Activated T-cell treated with anti-CD3 and anti-CD28 coated beads for 48 hours (primary cell): ENCODE measurements around the gene DAPK2.
"Not testable (repeated sequence)": the region's sequence is repeated elsewhere in the genome, so short reads cannot be mapped to it uniquely, and the experiment has no call there.

Source experiments
- DNase-seq: peaks from one replicate; pipeline ENCODE4 v3.0.0-alpha.2; 2020; ENCODE audit warnings: low read depth

The DAPK2 gene

DNA sequence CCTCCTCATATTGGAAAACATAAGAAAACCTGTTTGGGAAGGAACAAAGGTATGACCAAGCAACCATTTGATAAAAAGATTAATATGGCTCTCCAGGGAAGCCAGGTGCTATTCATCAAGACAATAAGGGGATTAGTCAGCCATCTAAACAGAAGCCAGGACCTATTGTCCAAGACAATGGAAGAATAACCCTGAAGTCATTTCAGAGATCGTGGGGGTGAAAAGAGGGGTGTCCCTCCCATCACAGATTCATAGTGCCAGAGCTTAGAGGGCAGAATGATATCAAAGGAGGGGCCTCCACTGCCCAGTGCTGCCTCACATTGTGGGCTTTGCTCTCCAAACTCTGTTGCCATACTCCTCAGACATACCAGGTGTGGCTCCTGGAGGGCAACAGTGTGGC is 73.5 kb downstream of the DAPK2 start:
- no peak for DNase-seq

DNA sequence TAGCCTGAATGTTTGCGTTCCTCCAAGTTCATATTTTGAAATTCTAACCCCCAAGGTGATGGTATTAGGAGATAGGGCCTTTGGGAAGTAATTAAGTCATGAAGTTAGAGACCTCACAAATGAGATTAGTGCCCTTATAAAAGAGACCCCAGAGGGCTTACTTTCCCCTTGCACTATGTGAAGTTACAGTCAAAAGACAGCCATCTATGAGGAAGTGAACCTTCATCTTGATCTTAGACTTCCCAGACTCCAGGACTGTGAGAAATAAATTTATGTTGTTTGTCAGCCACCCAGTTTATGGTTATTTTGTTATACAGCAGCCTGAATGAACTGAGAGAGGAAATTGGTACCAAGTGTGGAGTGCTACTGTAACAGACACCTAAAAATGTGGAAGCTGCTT is 74.4 kb downstream of the DAPK2 start:
- DNase-seq: no peak

GRCh38 chr15:63971427-63971805 is 74.9 kb downstream of the DAPK2 start:
- peak; percentile 49 for DNase-seq

DNA sequence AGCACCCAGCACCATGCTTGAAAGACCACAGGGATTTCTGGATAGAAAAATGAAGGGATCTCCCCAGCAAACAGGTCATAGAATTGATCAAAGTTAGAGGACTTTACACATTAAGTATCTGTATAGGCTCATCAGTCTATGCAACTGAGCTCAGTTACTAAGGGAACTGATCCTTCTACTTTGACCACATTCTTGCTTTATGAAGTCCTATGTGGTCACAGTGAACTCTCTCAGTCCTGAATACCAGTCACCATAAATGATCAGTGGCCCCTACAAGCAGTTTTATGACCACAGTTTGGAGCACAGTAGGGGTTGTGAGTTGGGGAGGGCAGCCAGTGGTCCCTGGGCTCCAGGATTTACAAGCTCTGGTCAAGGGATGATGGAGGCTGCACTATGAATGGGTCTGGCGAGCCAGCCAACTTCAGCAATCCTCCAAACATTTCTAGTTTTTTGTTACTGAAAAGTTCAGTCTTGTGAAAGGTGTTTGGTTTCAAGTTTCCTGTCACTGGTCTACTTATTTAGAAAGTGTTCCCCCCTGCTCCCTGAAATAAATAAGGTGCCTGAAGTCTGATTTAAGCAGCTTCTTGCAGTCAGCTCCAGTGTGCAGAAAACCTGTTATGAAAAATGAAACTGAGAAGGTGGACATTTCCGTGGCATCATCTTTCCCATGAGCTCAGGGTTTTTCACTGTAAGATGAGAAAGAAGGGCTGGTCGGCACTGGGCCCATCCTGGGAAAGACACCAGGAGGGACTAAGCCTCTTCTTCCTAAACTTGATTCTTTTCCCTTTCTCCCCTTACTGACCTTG is 75.5 kb downstream of the DAPK2 start:
- DNase-seq: peak; percentile 17

- no peak for DNase-seq
Observed at GRCh38 chr15:63969652-63970421, 76.4 kb downstream of the DAPK2 start.

DNA sequence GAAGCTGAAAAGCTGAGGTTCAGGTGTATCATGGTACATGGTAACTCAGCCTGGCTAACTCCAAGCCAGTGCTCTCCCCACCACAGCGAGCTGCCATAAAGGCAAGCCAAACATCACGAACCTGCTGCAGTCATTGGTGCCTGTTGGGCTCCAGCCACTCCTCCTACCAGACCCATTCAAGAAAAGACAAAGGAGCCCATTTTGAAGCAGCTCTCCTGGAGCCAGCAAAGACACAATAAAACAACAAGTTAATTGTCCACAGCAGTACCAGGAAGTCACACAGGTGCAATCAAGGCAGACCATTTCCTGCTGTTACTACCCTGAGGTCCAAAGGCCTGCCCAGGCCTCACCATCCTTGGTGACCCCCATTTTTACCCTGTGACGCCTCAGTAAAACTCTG is 77.6 kb downstream of the DAPK2 start:
- DNase-seq: no peak

- no peak for DNase-seq
Observed at GRCh38 chr15:63968122-63968524, 78.2 kb downstream of the DAPK2 start.

- no peak for DNase-seq
Observed at GRCh38 chr15:63967616-63968015, 78.7 kb downstream of the DAPK2 start.

DNA sequence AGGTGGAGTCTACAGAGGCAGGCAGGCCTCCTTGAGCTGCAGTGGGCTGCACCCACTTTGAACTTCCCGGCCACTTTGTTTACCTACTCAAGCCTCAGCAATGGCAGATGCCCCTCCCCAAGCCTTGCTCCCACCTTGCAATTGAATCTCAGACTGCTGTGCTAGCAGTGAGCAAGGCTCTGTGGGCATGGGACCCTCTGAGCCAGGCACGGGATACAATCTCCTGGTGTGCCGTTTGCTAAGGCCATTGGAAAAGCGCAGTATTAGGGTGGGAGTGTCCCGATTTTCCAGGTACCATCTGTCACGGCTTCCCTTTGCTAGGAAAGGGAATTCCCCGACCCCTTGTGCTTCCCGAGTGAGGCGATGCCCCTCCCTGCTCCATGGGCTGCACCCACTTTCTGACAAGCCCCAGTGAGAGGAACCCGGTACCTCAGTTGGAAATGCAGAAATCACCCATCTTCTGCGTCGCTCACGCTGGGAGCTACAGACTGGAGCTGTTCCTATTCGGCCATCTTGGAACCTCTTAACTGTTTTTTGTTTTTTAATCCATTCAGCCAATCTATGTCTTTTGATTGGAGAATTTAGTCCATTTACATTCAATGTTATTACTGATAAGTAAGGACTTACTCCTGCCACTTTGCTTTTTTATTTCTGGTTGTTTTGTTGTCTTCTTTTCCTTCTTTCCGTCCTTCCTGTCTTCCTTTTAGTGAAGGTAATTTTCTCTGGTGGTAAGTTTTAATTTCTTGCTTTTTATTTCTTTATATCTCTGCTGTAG is 83.2 kb downstream of the DAPK2 start:
- DNase-seq: not testable (repeated sequence)

DNA sequence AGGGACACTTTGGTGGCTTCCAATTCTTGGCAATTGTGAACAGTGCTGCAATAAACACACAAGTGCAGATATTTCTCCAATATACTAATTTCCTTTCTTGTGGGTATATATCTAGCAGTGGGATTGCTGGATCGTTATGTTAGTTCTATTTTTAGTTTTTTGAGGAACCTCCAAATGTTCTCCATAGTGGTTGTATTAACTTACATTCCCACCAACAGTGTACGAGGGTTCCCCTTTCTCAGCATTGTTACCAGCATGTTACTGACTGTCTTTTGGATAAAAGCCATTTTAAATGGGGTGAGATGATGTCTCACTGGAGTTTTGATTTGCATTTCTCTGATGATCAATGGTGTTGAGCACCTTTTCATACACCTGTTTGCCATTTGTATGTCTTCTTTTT is 92.8 kb downstream of the DAPK2 start:
- no peak for DNase-seq

GRCh38 chr15:63950911-63951481 is 95.3 kb downstream of the DAPK2 start:
- DNase-seq: no peak

- no peak for DNase-seq
Observed at GRCh38 chr15:63948971-63949370, 97.3 kb downstream of the DAPK2 start.

GRCh38 chr15:63948436-63948835 is 97.8 kb downstream of the DAPK2 start:
- DNase-seq: no peak

DNA sequence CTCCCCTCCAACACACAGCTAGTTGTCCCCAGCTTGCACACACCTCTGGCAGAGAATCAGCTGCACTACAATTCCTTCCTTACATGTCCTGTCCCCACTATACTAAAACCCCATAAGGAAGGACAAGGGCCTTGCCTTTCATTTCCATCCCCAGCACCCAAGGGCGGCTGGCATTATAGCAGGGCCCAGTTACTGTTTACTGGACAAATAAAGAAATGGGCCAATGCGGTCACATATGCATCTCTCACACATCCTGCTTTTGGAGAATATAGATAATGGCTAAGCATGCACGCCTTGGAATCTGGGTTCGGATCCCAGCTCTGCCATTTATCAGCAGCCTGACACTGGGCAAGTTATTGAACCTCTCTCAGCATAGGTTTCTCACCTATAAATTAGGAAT is 99.1 kb downstream of the DAPK2 start:
- DNase-seq: no peak

- DNase-seq: no peak
Observed at GRCh38 chr15:63946524-63947065, 99.7 kb downstream of the DAPK2 start.

GRCh38 chr15:63945838-63946298 is 100.4 kb downstream of the DAPK2 start:
- no peak for DNase-seq

DNA sequence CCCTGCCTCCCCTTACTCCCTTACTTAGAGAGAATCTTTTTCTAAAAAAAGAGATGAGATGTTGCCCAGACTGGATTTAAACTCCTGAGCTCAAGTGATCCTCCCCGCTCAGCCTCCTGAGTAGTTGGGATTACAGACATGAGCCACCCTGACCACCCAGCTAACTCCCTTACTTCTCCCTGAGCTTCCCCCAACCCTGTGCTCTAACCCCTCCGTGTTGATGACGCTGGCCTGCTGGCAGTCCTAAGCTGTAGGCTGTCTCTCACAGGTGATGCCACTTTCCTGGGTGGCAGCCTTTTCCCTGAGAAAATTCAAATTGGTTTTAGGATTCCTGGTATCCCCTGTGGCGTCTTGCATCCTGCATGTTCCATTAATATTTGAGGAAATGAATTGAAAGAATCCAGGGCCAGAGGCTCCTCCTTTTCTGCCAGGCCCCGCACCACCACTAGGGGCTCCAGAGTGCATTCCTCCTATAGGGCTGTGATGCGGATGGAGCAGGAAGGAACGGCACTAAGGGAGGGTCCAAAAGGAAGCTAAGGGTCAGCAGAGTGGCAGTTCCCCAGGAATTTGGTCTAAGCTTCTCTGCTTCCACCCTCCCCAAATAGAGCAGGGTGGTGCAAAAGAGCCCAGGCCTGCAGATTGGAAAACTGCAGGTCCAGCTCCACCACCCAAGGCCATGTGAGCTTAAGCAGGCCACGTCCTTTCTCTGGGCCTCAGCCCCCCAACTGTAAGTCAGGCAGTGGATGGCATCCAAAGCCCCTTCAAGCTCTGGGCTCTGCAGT is 101.1 kb downstream of the DAPK2 start:
- DNase-seq: peak; percentile 62

- DNase-seq: no peak
Observed at GRCh38 chr15:63944681-63944955, 101.7 kb downstream of the DAPK2 start.

DNA sequence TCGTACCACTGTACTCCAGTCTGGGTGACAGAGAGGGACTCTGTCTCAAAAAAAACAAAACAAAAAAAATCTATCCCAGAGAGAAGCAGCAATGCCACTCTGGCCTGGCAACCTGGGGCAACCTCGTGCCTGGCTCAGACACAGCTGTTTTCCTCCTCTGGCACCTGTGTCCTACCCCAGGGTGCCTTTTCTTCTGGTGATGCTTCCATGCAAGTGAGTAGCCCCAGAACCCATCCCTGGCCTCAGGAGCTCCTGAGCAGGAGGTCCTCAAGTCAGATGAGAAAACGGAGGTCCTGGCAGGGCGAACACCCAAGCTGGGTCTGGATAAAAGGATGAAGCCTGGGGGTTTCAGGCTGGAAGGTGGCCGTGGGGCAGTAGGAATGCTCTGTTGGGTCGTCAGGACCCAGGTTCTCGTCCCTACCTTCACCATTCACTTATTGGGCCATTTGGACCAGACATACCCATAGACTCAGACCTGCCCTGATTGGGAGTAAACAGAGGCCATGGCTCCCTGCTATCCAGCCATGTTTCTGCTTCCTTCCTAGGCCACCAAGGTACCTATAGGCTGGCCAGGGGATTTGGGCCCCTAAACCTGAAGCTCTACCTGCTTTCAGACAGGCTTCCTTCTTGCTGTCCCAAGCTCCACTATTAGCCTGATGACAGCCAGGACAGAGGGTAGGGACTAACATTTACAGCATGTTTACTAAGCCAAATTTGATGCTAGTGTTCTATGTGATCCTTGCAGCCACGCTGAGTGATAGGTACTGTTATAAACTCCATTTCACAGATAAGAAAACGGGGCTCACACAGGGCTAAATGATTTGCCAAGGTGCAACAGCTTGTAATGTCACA is 102.2 kb downstream of the DAPK2 start:
- DNase-seq: no peak
